Testis (tissue), 3 donors: Measurements from ENCODE around the gene LRRC36. TPM values are rescaled to one million over a fixed set of nuclear protein-coding genes. Genes with fewer than 3 reads are reported as not detected.

Source experiments
- DNase-seq: peaks from one replicate; pipeline ENCODE4 v3.0.0-alpha.2; 2019
- H3K27ac ChIP-seq, 2 donors: fragments of 200-600 bp; sonication (generic); one replicate each; pipeline ENCODE4 v1.5.1; 2019
- H3K27me3 ChIP-seq: fragments of 200-600 bp; sonication (generic); one replicate; pipeline ENCODE4 v1.5.1; 2019
- H3K36me3 ChIP-seq: fragments of 200-600 bp; sonication (generic); one replicate; pipeline ENCODE4 v1.5.1; 2017; ENCODE audit warnings: low read depth; ENCODE audit errors: missing control alignments
- H3K4me1 ChIP-seq: fragments of 200-600 bp; sonication (generic); one replicate; pipeline ENCODE4 v1.5.1; 2019
- H3K4me3 ChIP-seq, 2 donors: fragments of 200-600 bp; sonication (generic); one replicate each; pipeline ENCODE4 v1.5.1; 2017 to 2019
- H3K9me3 ChIP-seq: fragments of 200-600 bp; sonication (generic); one replicate; pipeline ENCODE4 v1.5.1; 2017
- POLR2A ChIP-seq: fragments of 450-650 bp; IDR thresholded peaks from one replicate; pipeline ENCODE4 v1.6.1; 2017; ENCODE audit warnings: antibody characterized with exemption, mild to moderate bottlenecking, moderate library complexity
- WGBS, 2 donors: methylation state at CpG; one replicate each; pipeline ENCODE4 v1.1.5; 2018; 5-methylcytosine and 5-hydroxymethylcytosine counted together
- intact Hi-C: fragments of 100-400 bp; cut with DNase I; formaldehyde crosslinking; loops from one replicate; pipeline ENCODE4 v1.15.1; 2023; ENCODE audit warnings: low total_unique reads
- polyA plus RNA-seq: library from polyadenylated mRNA; stranded (reverse); fragments of 350-450 nt; fragmentation: Illumina TruSeq; extraction: RNeasy Lipid Tissue Mini Kit (QIAGEN cat#74804); gene quantifications from one replicate; pipeline ENCODE4 v1.2.3, GENCODE V29; 2014; ENCODE audit warnings: low read depth, low replicate concordance; ENCODE audit not compliant: insufficient read depth
- total RNA-seq, 2 donors: library from RNA; depleted of rRNA; stranded (reverse); fragments of >200 nt; gene quantifications; one replicate each; pipeline ENCODE4 v1.2.3, GENCODE V29; 2016
- TF ChIP-seq, protein P1 (sequence below), 3 experiments: fragments of 450-650 bp in 2 of 3; fragments of 200-600 bp in 1 of 3; sonication (generic) in 1 of 3; IDR thresholded peaks; one replicate each; pipeline ENCODE4 v1.5.1; 2016 to 2019; ENCODE audit warnings: antibody characterized with exemption in 3 of 3, mild to moderate bottlenecking in 2 of 3, moderate library complexity in 1 of 3

The LRRC36 gene
- total and polyA plus RNA-seq, 3 donors from 2014 or later, result 28.3 to 94.5 (median 40.9) TPM

DNA sequence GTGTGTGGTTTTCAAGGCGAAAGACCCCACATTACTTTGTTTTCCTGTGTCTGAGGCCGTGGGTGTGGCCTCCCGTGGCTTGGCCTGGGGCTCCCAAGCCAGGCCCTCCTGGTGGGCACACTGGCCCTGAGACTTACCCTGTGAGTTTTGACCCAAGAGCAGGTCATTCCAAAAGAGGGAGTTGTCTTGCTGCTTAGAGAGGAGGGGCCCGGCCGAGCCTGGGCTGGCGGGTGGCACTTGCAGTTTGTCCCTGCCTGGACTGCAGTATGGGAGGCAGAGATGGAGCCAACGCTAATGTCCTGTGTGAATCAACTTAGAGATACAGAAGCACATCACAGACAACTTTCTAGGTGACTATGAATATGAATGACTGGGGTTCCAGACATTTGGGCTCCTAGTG is 24.5 kb upstream of the LRRC36 start:
- Histone ChIP-seq H3K27ac (peak overlapping the region in 1 of 2 donors; percentile 54), H3K4me3 (no peak overlapping the region), H3K9me3 (no peaks in the 10 kb centered on the region), H3K4me1 (peaks cover 3% of the 10 kb centered on the region), H3K27me3 (no peaks in the 10 kb centered on the region), H3K36me3 (no peaks in the 10 kb centered on the region)
- TF ChIP-seq, protein P1, sequence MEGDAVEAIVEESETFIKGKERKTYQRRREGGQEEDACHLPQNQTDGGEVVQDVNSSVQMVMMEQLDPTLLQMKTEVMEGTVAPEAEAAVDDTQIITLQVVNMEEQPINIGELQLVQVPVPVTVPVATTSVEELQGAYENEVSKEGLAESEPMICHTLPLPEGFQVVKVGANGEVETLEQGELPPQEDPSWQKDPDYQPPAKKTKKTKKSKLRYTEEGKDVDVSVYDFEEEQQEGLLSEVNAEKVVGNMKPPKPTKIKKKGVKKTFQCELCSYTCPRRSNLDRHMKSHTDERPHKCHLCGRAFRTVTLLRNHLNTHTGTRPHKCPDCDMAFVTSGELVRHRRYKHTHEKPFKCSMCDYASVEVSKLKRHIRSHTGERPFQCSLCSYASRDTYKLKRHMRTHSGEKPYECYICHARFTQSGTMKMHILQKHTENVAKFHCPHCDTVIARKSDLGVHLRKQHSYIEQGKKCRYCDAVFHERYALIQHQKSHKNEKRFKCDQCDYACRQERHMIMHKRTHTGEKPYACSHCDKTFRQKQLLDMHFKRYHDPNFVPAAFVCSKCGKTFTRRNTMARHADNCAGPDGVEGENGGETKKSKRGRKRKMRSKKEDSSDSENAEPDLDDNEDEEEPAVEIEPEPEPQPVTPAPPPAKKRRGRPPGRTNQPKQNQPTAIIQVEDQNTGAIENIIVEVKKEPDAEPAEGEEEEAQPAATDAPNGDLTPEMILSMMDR (IDR thresholded peaks at IDR 0.05), result no peak
- TF ChIP-seq POLR2A, result no peak
- DNase-seq, result no peak
- intact Hi-C loops, result no loop called here
- WGBS, 2 donors, result 43 to 53% methylated on average over 7 of the region's 7 CpGs

DNA sequence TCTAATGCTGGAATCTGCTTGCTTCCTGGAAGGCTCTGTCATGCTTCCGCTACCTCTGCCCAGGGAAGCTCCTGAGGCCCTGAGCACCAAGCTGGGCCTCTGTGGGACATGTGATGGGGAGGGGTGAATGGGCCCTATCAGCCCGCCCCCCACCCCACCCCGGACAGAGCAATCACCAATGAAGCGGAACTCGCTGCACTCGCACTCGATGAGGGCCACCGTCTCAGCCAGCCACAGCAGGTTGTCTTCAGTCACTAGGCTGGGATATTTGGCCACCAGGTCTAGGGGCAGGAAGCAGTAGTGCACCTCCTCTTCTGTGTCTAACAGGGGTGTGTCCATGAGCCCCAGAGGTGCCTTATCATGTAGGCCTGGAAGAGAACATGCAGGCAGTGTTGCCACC is 23.6 kb upstream of the LRRC36 start:
- Histone ChIP-seq H3K27me3 (no peaks in the 10 kb centered on the region), H3K36me3 (no peaks in the 10 kb centered on the region), H3K4me1 (peaks cover 3% of the 10 kb centered on the region), H3K4me3 (no peak overlapping the region), H3K27ac (no peak overlapping the region), H3K9me3 (no peaks in the 10 kb centered on the region)
- WGBS, 2 donors, result 80 to 93% methylated on average over 8 of the region's 8 CpGs
- no peak for DNase-seq
- TF ChIP-seq, protein P1 (IDR thresholded peaks at IDR 0.05), result no peak
- no peak for TF ChIP-seq POLR2A
- intact Hi-C loops, result no loop called here

DNA sequence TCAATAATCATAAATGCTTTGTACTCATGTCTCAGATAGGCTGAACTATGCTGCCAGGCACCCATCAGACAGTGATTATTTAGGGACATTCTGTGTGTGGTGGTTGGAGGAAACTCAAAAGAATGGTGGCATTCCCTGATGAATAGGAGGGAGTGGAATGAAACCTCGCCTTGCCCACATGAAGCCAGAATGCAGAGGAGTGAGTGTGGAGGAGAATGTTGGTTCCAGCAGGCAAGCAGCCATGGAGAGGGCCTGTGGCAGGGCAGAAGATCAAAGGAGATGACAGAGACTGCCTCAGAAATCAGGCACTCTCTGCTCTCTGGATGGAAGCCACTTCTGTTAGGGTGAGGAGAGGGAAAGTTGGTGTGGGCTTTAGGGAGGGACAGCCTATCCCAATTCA is 22.6 kb upstream of the LRRC36 start:
- TF ChIP-seq POLR2A, result no peak
- TF ChIP-seq, protein P1 (IDR thresholded peaks at IDR 0.05), result no peak
- no peak for DNase-seq
- no peak overlapping the region for H3K4me3 ChIP-seq
- H3K27ac ChIP-seq, result no peak overlapping the region
- intact Hi-C loops, result no loop called here
- peaks cover 3% of the 10 kb centered on the region for H3K4me1 ChIP-seq
- no peaks in the 10 kb centered on the region for H3K27me3 ChIP-seq
- H3K36me3 ChIP-seq, result no peaks in the 10 kb centered on the region
- H3K9me3 ChIP-seq, result no peaks in the 10 kb centered on the region
- WGBS, 2 donors, result 84 to 90% methylated on average over 1 of the region's 1 CpG

DNA sequence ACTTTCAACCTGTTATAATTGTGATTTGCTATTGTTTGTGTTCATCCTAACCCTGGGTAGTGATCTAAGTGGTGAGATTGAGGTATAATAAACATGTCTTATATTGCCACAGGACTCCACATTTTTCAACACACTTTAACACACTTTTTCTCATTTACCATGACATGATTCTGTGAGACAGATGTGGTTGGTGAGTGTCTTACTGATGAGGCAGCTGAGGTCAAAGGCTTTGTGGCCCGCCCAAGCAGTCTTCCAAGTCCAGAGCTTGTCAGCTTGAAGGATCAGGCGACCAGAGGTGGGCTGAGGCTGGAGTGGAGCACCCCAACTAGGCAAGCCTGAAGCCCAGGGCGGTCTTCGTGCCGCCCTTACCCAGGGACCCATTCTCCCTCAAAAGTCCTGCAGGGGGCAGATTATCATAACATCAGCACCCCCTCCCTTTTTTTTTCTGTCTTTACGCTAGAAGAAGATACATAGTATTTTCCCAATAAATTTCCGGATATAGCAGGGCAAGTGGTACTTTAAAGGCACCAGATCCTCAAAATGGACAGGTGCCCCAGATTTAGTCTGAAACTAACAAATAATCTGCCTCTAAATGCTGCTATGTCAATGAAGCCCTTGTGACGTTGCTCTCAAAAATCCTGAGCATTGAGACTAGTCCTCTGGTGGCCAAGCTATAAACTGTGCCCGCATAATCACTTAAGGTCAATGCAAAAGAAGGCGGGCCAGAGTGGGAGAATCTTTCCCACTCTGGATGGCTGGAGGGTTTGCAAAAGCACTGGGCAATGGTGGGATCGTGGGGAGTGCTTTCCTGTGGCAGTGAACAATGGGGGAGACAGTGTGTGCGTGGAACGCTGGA is 21.2 kb upstream of the LRRC36 start:
- H3K27me3 ChIP-seq, result no peaks in the 10 kb centered on the region
- no peak for DNase-seq
- no peaks in the 10 kb centered on the region for H3K36me3 ChIP-seq
- TF ChIP-seq, protein P1 (IDR thresholded peaks at IDR 0.05), result no peak
- TF ChIP-seq POLR2A, result no peak
- no peak overlapping the region for H3K27ac ChIP-seq
- H3K9me3 ChIP-seq, result no peaks in the 10 kb centered on the region
- H3K4me3 ChIP-seq, result no peak overlapping the region
- WGBS, 2 donors, result 89 to 93% methylated on average over 12 to 13 of the region's 13 CpGs
- intact Hi-C loops, result no loop called here
- H3K4me1 ChIP-seq, result peaks cover 3% of the 10 kb centered on the region

DNA sequence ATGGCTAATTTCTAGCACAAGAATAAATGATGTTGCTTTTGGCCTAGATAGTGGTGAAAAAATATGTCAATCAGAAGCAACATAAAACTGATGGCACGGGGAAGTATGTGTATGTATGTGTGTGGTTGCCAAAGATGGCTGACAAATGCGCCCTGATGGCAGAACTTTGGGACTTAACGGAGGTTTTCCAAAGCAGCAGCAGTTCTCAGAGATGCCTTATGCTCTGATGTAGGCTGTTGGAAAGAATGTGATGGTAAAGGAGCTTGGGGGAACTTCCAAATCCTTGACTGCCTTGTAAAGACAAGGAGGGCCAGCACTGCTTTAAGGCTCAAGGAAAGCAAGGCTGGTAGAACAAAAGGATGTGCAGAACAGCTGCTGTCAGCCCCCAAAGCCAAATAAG is 16.1 kb upstream of the LRRC36 start:
- Histone ChIP-seq H3K4me3 (no peak overlapping the region), H3K36me3 (no peaks in the 10 kb centered on the region), H3K4me1 (no peaks in the 10 kb centered on the region), H3K9me3 (no peaks in the 10 kb centered on the region), H3K27me3 (no peaks in the 10 kb centered on the region), H3K27ac (no peak overlapping the region)
- WGBS, 2 donors, result 96% methylated on average over 3 of the region's 3 CpGs
- DNase-seq, result no peak
- intact Hi-C loops, result no loop called here
- no peak for TF ChIP-seq POLR2A
- TF ChIP-seq, protein P1 (IDR thresholded peaks at IDR 0.05), result no peak
